Dermis blood vessel endothelial cell (primary cell): Measurements from ENCODE around the gene GRAMD1A. TPM values are rescaled to one million over a fixed set of nuclear protein-coding genes. Genes with fewer than 3 reads are reported as not detected.

ENCODE experiments used
- DNase-seq: peaks from one replicate; pipeline ENCODE4 v3.0.0; 2010
- total RNA-seq: library from RNA; depleted of rRNA; stranded (reverse); fragments of >200 nt; gene quantifications from 2 replicates; pipeline ENCODE4 v1.2.3, GENCODE V29; 2014

Gene GRAMD1A
- total RNA-seq, 1 donor from 2014 or later, result 48.5 TPM

DNA sequence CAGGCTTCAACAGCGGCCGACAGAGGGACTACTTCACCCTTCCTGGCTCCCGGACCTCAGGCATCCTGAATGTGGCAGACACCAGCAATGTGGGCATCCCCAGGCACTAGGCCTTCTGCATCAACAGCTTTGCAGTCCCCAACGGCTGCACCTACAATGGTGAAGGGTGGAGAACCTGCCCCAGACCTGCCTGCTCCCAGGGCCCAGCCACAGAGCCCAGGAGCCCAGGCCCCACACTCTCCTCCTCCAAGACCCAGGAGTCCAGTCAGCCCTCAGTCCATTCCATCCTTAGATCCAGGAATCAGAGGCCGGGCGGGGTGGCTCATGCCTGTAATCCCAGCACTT, 75.9 kb downstream of the GRAMD1A start:
- no peak for DNase-seq

Other genes with a start within 250 kb of the GRAMD1A start
- gene ZNF599, start 227.1 kb upstream of the GRAMD1A start, total RNA-seq, result 6.3 and 8.7 TPM in 2 replicates
- 5.2 and 7.3 TPM in 2 replicates for gene ZNF30, start 73.4 kb upstream of the GRAMD1A start, total RNA-seq
- 55.2 and 57.2 TPM in 2 replicates for gene ZNF792, start 36.1 kb upstream of the GRAMD1A start, total RNA-seq
- 6.5 and 15.9 TPM in 2 replicates for gene SCN1B, start 30.1 kb downstream of the GRAMD1A start, total RNA-seq
- gene HPN, start 41.4 kb downstream of the GRAMD1A start, total RNA-seq, result 0.09 and 0.17 TPM in 2 replicates
- 0.68 TPM in 1 of 2 replicates, not detected in the other for gene FXYD3, start 115.5 kb downstream of the GRAMD1A start, total RNA-seq
- 0.34 TPM in 1 of 2 replicates, not detected in the other for gene LGI4, start 134.7 kb downstream of the GRAMD1A start, total RNA-seq
- not detected in 2 replicates for gene FXYD1, start 138.5 kb downstream of the GRAMD1A start, total RNA-seq
- not detected in 2 replicates for gene FXYD7, start 142.9 kb downstream of the GRAMD1A start, total RNA-seq
- gene FXYD5, start 154.4 kb downstream of the GRAMD1A start, total RNA-seq, result 17.2 and 19.3 TPM in 2 replicates
- gene FAM187B, start 228.4 kb downstream of the GRAMD1A start, total RNA-seq, result not detected in 2 replicates
- 0.56 and 2.0 TPM in 2 replicates for gene LSR, start 248.7 kb downstream of the GRAMD1A start, total RNA-seq